ENCODE measurements around the gene SUPT7L.
A peak's percentile ranks its signal among the peaks of the same experiment; 100 is the strongest.

DNA sequence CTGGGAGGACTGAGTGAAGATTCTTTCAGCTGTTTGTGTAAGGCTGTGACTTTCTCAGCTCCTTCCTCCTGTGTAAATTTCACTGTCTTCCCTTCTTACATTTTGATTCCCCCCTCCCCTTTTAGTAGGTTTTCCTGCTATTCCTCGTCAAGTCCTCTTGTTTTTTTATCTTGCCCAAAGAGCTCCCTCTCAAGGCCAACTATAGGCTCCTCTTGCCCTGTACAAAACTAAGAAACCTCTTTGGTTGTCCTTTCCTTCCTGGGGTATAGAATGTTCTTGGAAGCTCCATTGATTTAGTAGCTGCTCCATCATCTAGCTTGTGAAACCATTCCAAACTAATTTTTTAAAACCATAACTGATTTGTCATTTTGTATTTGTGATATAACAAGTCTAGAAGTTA is 41.9 kb downstream of the SUPT7L start:
- TF ChIP-seq, protein P1, sequence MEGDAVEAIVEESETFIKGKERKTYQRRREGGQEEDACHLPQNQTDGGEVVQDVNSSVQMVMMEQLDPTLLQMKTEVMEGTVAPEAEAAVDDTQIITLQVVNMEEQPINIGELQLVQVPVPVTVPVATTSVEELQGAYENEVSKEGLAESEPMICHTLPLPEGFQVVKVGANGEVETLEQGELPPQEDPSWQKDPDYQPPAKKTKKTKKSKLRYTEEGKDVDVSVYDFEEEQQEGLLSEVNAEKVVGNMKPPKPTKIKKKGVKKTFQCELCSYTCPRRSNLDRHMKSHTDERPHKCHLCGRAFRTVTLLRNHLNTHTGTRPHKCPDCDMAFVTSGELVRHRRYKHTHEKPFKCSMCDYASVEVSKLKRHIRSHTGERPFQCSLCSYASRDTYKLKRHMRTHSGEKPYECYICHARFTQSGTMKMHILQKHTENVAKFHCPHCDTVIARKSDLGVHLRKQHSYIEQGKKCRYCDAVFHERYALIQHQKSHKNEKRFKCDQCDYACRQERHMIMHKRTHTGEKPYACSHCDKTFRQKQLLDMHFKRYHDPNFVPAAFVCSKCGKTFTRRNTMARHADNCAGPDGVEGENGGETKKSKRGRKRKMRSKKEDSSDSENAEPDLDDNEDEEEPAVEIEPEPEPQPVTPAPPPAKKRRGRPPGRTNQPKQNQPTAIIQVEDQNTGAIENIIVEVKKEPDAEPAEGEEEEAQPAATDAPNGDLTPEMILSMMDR (optimal IDR thresholded peaks at IDR 0.05 in 1 of 3, IDR thresholded peaks at IDR 0.05 in 1 of 3, conservative IDR thresholded peaks at IDR 0.05 in 1 of 3; ENCODE audit: extremely low read depth in 1 of 3, insufficient read depth in 2 of 3, low read length in 3 of 3): peak in 1 of 3 experiments; percentile 4
- no peak for TF ChIP-seq EZH2 (IDR thresholded peaks at IDR 0.05; ENCODE audit: low read length)

Measured in keratinocyte (primary cell).